Upper lobe of right lung (tissue), 1 donor: ENCODE measurements around the gene MAP3K15. TPM values are rescaled to one million over a fixed set of nuclear protein-coding genes. Genes with fewer than 3 reads are reported as not detected.

Experiments used
- ATAC-seq: fragments of 200-7000 bp; cut with Tn5 transposase; one replicate; pipeline ENCODE4 v1.9.1; 2020; ENCODE audit warnings: mild to moderate bottlenecking, moderate library complexity
- DNase-seq: peaks from one replicate; pipeline ENCODE4 v3.0.0-alpha.2; 2020
- H3K27ac ChIP-seq: fragments of 200-600 bp; one replicate; pipeline ENCODE4 v1.8.0; 2022
- H3K27me3 ChIP-seq: fragments of 200-600 bp; one replicate; pipeline ENCODE4 v1.8.0; 2022; ENCODE audit warnings: mild to moderate bottlenecking
- H3K36me3 ChIP-seq: fragments of 200-600 bp; one replicate; pipeline ENCODE4 v1.8.0; 2022
- H3K4me1 ChIP-seq: fragments of 200-600 bp; one replicate; pipeline ENCODE4 v1.8.0; 2022
- H3K4me3 ChIP-seq: fragments of 200-600 bp; one replicate; pipeline ENCODE4 v1.8.0; 2022; ENCODE audit warnings: mild to moderate bottlenecking
- H3K9me3 ChIP-seq: fragments of 200-600 bp; one replicate; pipeline ENCODE4 v1.8.0; 2022
- CTCF ChIP-seq: fragments of 200-600 bp; IDR thresholded peaks from one replicate; pipeline ENCODE4 v1.8.0; 2022; ENCODE audit warnings: antibody characterized with exemption
- intact Hi-C: fragments of 100-400 bp; cut with DNase I; formaldehyde crosslinking; loops from one replicate; pipeline ENCODE4 v1.11.0; 2022
- total RNA-seq: library from RNA; stranded (reverse); fragmentation: NEBNext Ultra II Directional; extraction: Animal tissue kit (Norgen Biotek cat#: 25700); gene quantifications from one replicate; pipeline ENCODE4 v1.2.1, GENCODE V29; 2021
- donor health status: DM: no; HTN: yes; CAD: no; lungs with severe emphysema.

The MAP3K15 gene
- total RNA-seq, 1 donor from 2014 or later: 2.1 TPM

GRCh38 chrX:19552793-19553192 is 37.5 kb upstream of the MAP3K15 start:
- intact Hi-C loops: no loop called here
- H3K9me3 ChIP-seq: no peaks in the 10 kb centered on the region
- no peaks in the 10 kb centered on the region for H3K4me1 ChIP-seq
- H3K27ac ChIP-seq: no peak overlapping the region
- ATAC-seq: no peak
- H3K36me3 ChIP-seq: no peaks in the 10 kb centered on the region
- TF ChIP-seq CTCF: no peak
- no peaks in the 10 kb centered on the region for H3K27me3 ChIP-seq
- no peak for DNase-seq
- H3K4me3 ChIP-seq: no peak overlapping the region

GRCh38 chrX:19549838-19550237 is 34.5 kb upstream of the MAP3K15 start:
- H3K4me3 ChIP-seq: no peak overlapping the region
- H3K9me3 ChIP-seq: no peaks in the 10 kb centered on the region
- H3K27me3 ChIP-seq: no peaks in the 10 kb centered on the region
- H3K4me1 ChIP-seq: no peaks in the 10 kb centered on the region
- H3K36me3 ChIP-seq: no peaks in the 10 kb centered on the region
- no peak overlapping the region for H3K27ac ChIP-seq
- intact Hi-C loops: loop anchor here (10.0 kb wide), 1 partner anchor 345 kb away; no protein-coding TSS in a partner anchor
- no peak for TF ChIP-seq CTCF
- DNase-seq: no peak
- ATAC-seq: no peak

GRCh38 chrX:19548934-19549333 is 33.6 kb upstream of the MAP3K15 start:
- H3K4me1 ChIP-seq: no peaks in the 10 kb centered on the region
- no peak overlapping the region for H3K27ac ChIP-seq
- no peaks in the 10 kb centered on the region for H3K36me3 ChIP-seq
- no peak for ATAC-seq
- no peaks in the 10 kb centered on the region for H3K27me3 ChIP-seq
- DNase-seq: no peak
- no peak for TF ChIP-seq CTCF
- no peak overlapping the region for H3K4me3 ChIP-seq
- no peaks in the 10 kb centered on the region for H3K9me3 ChIP-seq
- intact Hi-C loops: loop anchor here (10.0 kb wide), 1 partner anchor 346 kb away; no protein-coding TSS in a partner anchor

GRCh38 chrX:19548279-19548678 is 33.0 kb upstream of the MAP3K15 start:
- no peak overlapping the region for H3K4me3 ChIP-seq
- no peaks in the 10 kb centered on the region for H3K27me3 ChIP-seq
- no peak for TF ChIP-seq CTCF
- DNase-seq: no peak
- H3K4me1 ChIP-seq: no peaks in the 10 kb centered on the region
- no peak for ATAC-seq
- intact Hi-C loops: loop anchor here (10.0 kb wide), 1 partner anchor 347 kb away; no protein-coding TSS in a partner anchor
- H3K27ac ChIP-seq: no peak overlapping the region
- H3K36me3 ChIP-seq: no peaks in the 10 kb centered on the region
- H3K9me3 ChIP-seq: no peaks in the 10 kb centered on the region

GRCh38 chrX:19545651-19546050 is 30.3 kb upstream of the MAP3K15 start:
- no peak for TF ChIP-seq CTCF
- Histone ChIP-seq H3K27ac (no peak overlapping the region), H3K36me3 (peaks cover 4% of the 10 kb centered on the region), H3K27me3 (no peaks in the 10 kb centered on the region), H3K9me3 (no peaks in the 10 kb centered on the region), H3K4me3 (no peak overlapping the region), H3K4me1 (no peaks in the 10 kb centered on the region)
- no peak for DNase-seq
- intact Hi-C loops: loop anchor here (10.0 kb wide), 1 partner anchor 349 kb away; no protein-coding TSS in a partner anchor
- no peak for ATAC-seq

GRCh38 chrX:19544693-19545305 is 29.5 kb upstream of the MAP3K15 start:
- Histone ChIP-seq H3K9me3 (no peaks in the 10 kb centered on the region), H3K36me3 (peaks cover 4% of the 10 kb centered on the region), H3K4me3 (no peak overlapping the region), H3K27me3 (no peaks in the 10 kb centered on the region), H3K27ac (no peak overlapping the region), H3K4me1 (no peaks in the 10 kb centered on the region)
- peak; percentile 83 for ATAC-seq
- no peak for DNase-seq
- peak; percentile 61 for TF ChIP-seq CTCF
- intact Hi-C loops: loop anchor here (10.0 kb wide), 1 partner anchor 350 kb away; no protein-coding TSS in a partner anchor
